MG63 (cell line): ENCODE data around the gene RPH3AL. TPM values are rescaled to one million over a fixed set of nuclear protein-coding genes. Genes with fewer than 3 reads are reported as not detected.
"Not testable (repeated sequence)": the region's sequence is repeated elsewhere in the genome, so short reads cannot be mapped to it uniquely, and the experiment has no call there.

Experiments
- DNase-seq: peaks from one replicate; pipeline ENCODE4 v3.0.0-alpha.2; 2020
- H3K27me3 ChIP-seq: fragments of 250-450 bp; sonication (Bioruptor Pico); 2 replicates; pipeline ENCODE4 v1.5.1; 2020; ENCODE audit warnings: mild to moderate bottlenecking, moderate library complexity
- H3K36me3 ChIP-seq: fragments of 250-450 bp; sonication (Bioruptor Pico); 2 replicates; pipeline ENCODE4 v1.5.1; 2020; ENCODE audit warnings: mild to moderate bottlenecking, moderate library complexity
- H3K4me3 ChIP-seq: fragments of 250-450 bp; sonication (Bioruptor Pico); 2 replicates; pipeline ENCODE4 v1.5.1; 2020; ENCODE audit warnings: mild to moderate bottlenecking, moderate library complexity
- H3K9me3 ChIP-seq: fragments of 250-450 bp; sonication (Bioruptor Pico); 2 replicates; pipeline ENCODE4 v1.5.1; 2020; ENCODE audit warnings: mild to moderate bottlenecking, moderate library complexity
- total RNA-seq: library from RNA; depleted of rRNA; stranded (reverse); fragments of >200 nt; shearing (Covaris generic); gene quantifications from 2 replicates; pipeline ENCODE4 v1.2.3, GENCODE V29; 2014; ENCODE audit warnings: low replicate concordance

The RPH3AL gene
- total RNA-seq, 1 experiment from 2014 or later, result 2.3 TPM

- no peak for DNase-seq
- no peaks in the 10 kb centered on the region for H3K9me3 ChIP-seq
- H3K27me3 ChIP-seq, result no peaks in the 10 kb centered on the region
- no peak overlapping the region for H3K4me3 ChIP-seq
- H3K36me3 ChIP-seq, result no peaks in the 10 kb centered on the region
These were observed 30.3 kb upstream of the RPH3AL start for GRCh38 chr17:382644-383533.

- Histone ChIP-seq H3K9me3 (no peaks in the 10 kb centered on the region), H3K27me3 (no peaks in the 10 kb centered on the region), H3K4me3 (no peak overlapping the region), H3K36me3 (no peaks in the 10 kb centered on the region)
- DNase-seq, result no peak
These were observed 29.5 kb upstream of the RPH3AL start for GRCh38 chr17:381941-382643.

- H3K9me3 ChIP-seq, result no peaks in the 10 kb centered on the region
- H3K27me3 ChIP-seq, result no peaks in the 10 kb centered on the region
- no peaks in the 10 kb centered on the region for H3K36me3 ChIP-seq
- no peak for DNase-seq
- H3K4me3 ChIP-seq, result no peak overlapping the region
These were observed 28.9 kb upstream of the RPH3AL start for GRCh38 chr17:381516-381915.

GRCh38 chr17:379531-380465, 27.2 kb upstream of the RPH3AL start:
- DNase-seq, result no peak
- Histone ChIP-seq H3K36me3 (no peaks in the 10 kb centered on the region), H3K27me3 (no peaks in the 10 kb centered on the region)

GRCh38 chr17:378068-378467, 25.5 kb upstream of the RPH3AL start:
- DNase-seq, result no peak
- H3K4me3 ChIP-seq, result no peak overlapping the region
- H3K9me3 ChIP-seq, result no peaks in the 10 kb centered on the region
- H3K36me3 ChIP-seq, result no peaks in the 10 kb centered on the region
- no peaks in the 10 kb centered on the region for H3K27me3 ChIP-seq

More at GRCh38 chr17:379531-380465, 27.2 kb upstream of the RPH3AL start:
- no peak overlapping the region for H3K4me3 ChIP-seq
- H3K9me3 ChIP-seq, result no peaks in the 10 kb centered on the region

- Histone ChIP-seq H3K27me3 (no peaks in the 10 kb centered on the region), H3K4me3 (no peak overlapping the region), H3K9me3 (no peaks in the 10 kb centered on the region), H3K36me3 (no peaks in the 10 kb centered on the region)
- peak; percentile 56 for DNase-seq
These were observed 24.6 kb upstream of the RPH3AL start for GRCh38 chr17:376936-377863.

GRCh38 chr17:373613-374230, 21.1 kb upstream of the RPH3AL start:
- H3K27me3 ChIP-seq, result no peaks in the 10 kb centered on the region
- H3K36me3 ChIP-seq, result no peaks in the 10 kb centered on the region
- no peak overlapping the region for H3K4me3 ChIP-seq
- no peak for DNase-seq
- H3K9me3 ChIP-seq, result no peaks in the 10 kb centered on the region

- no peak for DNase-seq
- H3K27me3 ChIP-seq, result no peaks in the 10 kb centered on the region
- H3K9me3 ChIP-seq, result no peaks in the 10 kb centered on the region
- no peaks in the 10 kb centered on the region for H3K36me3 ChIP-seq
- no peak overlapping the region for H3K4me3 ChIP-seq
These were observed 19.8 kb upstream of the RPH3AL start for GRCh38 chr17:372157-373152.

- H3K36me3 ChIP-seq, result no peaks in the 10 kb centered on the region
These were observed 19.0 kb upstream of the RPH3AL start for GRCh38 chr17:371583-371982.

GRCh38 chr17:367656-368055, 15.0 kb upstream of the RPH3AL start:
- H3K4me3 ChIP-seq, H3K9me3 ChIP-seq, DNase-seq: not testable (repeated sequence)

More at GRCh38 chr17:371583-371982, 19.0 kb upstream of the RPH3AL start:
- Histone ChIP-seq H3K9me3 (no peaks in the 10 kb centered on the region), H3K4me3 (no peak overlapping the region), H3K27me3 (no peaks in the 10 kb centered on the region)
- no peak for DNase-seq

GRCh38 chr17:366657-367615, 14.3 kb upstream of the RPH3AL start:
- H3K36me3 ChIP-seq, H3K9me3 ChIP-seq, DNase-seq, H3K4me3 ChIP-seq, H3K27me3 ChIP-seq: not testable (repeated sequence)

More at GRCh38 chr17:367656-368055, 15.0 kb upstream of the RPH3AL start:
- not testable (repeated sequence) for H3K36me3 ChIP-seq, H3K27me3 ChIP-seq

- no peak for DNase-seq
- H3K9me3 ChIP-seq, result no peaks in the 10 kb centered on the region
- no peaks in the 10 kb centered on the region for H3K27me3 ChIP-seq
- no peaks in the 10 kb centered on the region for H3K36me3 ChIP-seq
- no peak overlapping the region for H3K4me3 ChIP-seq
These were observed 12.2 kb upstream of the RPH3AL start for GRCh38 chr17:364766-365165.

- Histone ChIP-seq H3K4me3 (no peak overlapping the region), H3K36me3 (no peaks in the 10 kb centered on the region), H3K27me3 (no peaks in the 10 kb centered on the region), H3K9me3 (no peaks in the 10 kb centered on the region)
- DNase-seq, result no peak
These were observed 11.7 kb upstream of the RPH3AL start for GRCh38 chr17:364308-364707.
